ENCODE measurements around the gene TRIM38.
"Not testable (repeated sequence)": the region's sequence is repeated elsewhere in the genome, so short reads cannot be mapped to it uniquely, and the experiment has no call there.

The TRIM38 gene

GRCh38 chr6:26009817-26010216 lies 47.2 kb downstream of the TRIM38 start:
- no peak for DNase-seq

DNA sequence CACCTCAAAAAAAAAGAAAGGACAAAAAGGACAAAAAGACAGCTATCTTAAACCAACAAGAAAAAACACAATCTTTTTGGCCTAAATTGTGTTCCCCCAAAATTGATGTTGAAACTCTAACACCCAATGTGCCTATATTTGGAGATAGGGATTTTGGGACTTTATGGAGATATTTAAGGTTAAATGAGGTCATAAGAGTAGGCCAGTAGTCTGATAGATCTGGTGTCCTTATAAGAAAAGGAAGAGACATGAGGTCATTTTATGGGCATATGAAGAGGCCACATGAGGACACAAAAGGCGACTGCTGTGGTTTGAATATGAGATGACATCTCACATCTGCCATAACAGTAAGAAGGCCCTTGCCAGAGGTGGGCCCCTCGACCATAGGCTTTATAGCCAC lies 49.5 kb downstream of the TRIM38 start:
- DNase-seq: peak in 2 of 3 donors; percentile 19 to 42

- DNase-seq: not testable (repeated sequence)
These were observed 51.8 kb downstream of the TRIM38 start for GRCh38 chr6:26014386-26014785.

GRCh38 chr6:26016245-26016962 lies 53.8 kb downstream of the TRIM38 start:
- DNase-seq: no peak

- DNase-seq: no peak
These were observed 54.5 kb downstream of the TRIM38 start for GRCh38 chr6:26016963-26017631.

DNA sequence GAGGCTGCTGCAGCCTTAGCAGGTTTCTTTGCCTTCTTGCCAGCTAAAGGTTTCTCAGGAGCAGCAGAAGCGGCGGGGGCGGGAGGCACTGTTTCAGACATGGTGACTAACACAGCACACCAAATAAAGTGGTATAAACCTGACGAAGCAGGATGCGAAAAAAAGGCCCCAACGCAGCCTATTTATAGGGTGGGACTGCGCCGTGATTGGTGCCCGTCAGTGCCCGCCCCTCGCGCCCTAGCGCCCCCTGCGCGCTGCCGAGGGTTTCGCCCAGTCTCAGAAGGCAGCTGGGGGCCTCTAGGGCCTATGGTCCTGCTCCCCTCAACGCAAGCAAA lies 55.0 kb downstream of the TRIM38 start:
- peak; percentile 69 to 80 (median 74) for DNase-seq

DNA sequence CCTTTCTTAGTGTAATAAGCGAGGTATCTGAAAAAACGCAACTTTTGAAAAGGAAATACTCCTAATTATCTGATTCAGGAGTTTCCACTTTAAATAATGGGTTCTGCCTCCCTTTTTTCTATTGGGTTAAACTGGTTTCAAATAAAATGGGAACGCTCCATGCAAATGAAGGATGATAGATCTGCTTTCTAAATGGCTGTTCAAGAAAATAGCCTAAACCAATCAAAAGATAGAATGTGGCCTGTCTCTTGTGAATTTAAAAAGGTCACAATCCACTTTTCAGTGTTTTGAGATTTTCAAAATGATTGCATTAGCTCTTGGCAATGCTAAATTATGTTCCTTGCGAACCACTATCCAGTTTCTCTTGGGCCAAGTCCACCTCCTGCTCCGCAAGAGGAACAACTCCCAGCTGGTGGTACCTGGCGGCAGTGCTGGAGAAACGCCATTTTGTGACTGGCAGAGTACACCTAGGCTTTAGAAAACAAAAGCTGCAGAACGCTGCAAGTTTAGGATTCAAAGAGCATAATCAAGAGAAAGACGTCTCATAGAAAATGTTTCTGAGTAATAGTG lies 56.7 kb downstream of the TRIM38 start:
- DNase-seq: no peak

DNA sequence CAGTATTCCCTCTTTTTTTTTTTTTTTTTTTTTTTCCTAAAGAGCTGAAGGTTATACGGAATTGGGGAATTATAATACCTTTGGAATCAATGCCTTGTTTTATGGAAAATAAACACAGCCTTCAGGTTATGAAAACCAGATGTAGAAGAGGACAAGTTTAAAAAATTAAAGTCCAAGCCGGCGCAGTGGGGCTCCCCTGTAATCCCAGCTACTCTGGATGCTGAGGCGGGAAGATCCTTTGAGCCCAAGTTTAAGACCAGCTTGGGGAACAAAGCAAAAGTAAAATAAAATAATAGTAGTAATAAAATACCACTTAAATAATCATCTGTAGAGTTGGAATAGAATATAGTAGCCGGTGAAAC lies 57.3 kb downstream of the TRIM38 start:
- no peak for DNase-seq

DNA sequence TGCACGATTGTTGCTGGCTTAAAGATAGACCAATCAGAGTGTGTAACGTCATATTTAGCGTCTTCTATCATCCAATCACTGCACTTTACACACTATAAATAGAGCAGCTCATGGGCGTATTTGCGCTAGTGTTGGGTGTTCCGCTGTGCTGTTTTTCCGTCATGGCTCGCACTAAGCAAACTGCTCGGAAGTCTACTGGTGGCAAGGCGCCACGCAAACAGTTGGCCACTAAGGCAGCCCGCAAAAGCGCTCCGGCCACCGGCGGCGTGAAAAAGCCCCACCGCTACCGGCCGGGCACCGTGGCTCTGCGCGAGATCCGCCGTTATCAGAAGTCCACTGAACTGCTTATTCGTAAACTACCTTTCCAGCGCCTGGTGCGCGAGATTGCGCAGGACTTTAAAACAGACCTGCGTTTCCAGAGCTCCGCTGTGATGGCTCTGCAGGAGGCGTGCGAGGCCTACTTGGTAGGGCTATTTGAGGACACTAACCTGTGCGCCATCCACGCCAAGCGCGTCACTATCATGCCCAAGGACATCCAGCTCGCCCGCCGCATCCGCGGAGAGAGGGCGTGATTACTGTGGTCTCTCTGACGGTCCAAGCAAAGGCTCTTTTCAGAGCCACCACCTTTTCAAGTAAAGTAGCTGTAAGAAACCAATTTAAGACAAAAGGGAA lies 57.9 kb downstream of the TRIM38 start:
- peak; percentile 81 to 93 (median 92) for DNase-seq

GRCh38 chr6:26021001-26021349 lies 58.4 kb downstream of the TRIM38 start:
- peak; percentile 67 to 75 (median 73) for DNase-seq

- peak; percentile 93 to 94 (median 94) for DNase-seq
These were observed 58.9 kb downstream of the TRIM38 start for GRCh38 chr6:26021350-26022131.

DNA sequence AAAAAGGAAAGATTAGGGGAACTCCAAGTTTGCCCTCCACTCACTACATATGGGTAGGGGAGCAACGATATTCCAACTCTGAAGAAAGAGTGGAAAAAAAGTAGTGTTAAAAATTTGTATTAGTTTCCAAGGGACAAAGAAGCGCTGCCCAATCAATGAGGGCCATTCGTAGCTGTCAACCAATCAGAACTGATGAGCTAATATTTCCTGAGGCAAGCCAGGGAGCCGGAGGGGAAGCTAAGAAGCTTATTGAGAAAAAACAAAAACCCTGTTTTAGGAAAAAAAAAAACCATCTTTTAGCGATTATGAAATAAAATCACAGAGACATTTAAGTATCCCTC lies 59.5 kb downstream of the TRIM38 start:
- DNase-seq: peak; percentile 85 to 94 (median 90)

DNA sequence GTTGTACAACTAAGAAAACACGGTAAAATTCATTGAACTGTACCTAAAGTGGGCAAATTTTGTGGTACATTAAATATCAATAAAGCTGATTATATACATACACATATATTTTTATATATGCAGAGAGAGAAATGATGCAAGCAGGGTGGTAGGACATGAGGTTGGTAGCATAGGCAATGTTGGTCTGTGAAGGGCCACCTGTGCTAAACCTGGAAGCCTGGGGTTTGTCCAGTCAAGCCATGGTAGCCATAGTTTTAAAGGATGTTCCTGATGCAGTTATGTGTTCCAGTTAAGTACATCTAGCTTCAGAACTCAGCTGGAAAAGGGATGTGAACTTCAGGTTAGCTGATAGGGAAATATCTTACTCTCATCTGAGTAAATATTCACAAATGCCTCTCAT lies 60.1 kb downstream of the TRIM38 start:
- no peak for DNase-seq

GRCh38 chr6:26024651-26025046 lies 62.0 kb downstream of the TRIM38 start:
- no peak for DNase-seq

GRCh38 chr6:26025047-26025893 lies 62.7 kb downstream of the TRIM38 start:
- DNase-seq: peak; percentile 8 to 37 (median 13)

GRCh38 chr6:26025894-26026832 lies 63.6 kb downstream of the TRIM38 start:
- DNase-seq: peak; percentile 95 to 96 (median 95)

GRCh38 chr6:26026833-26027490 lies 64.4 kb downstream of the TRIM38 start:
- peak; percentile 93 to 96 (median 95) for DNase-seq

GRCh38 chr6:26027491-26028211 lies 65.0 kb downstream of the TRIM38 start:
- no peak for DNase-seq

GRCh38 chr6:26028212-26028745 lies 65.7 kb downstream of the TRIM38 start:
- DNase-seq: no peak
